Activated naive CD4-positive, alpha-beta T cell treated with anti-CD3 and anti-CD28 coated beads, Interleukin-2, amount 10 ng/mL, durations not matched to agents 7 days and 5 days (primary cell): ENCODE measurements around the gene GPX5.
"Not testable (repeated sequence)": the region's sequence is repeated elsewhere in the genome, so short reads cannot be mapped to it uniquely, and the experiment has no call there.

Experiments used
- CTCF ChIA-PET: fragments of 350-600 bp; sonication (Branson Sonifier 250); formaldehyde crosslinking; loops from one replicate; lab custom pipeline; 2021; ENCODE audit warnings: antibody characterized with exemption; lab: Charles Lee
- DNase-seq: peaks from one replicate; pipeline ENCODE4 v3.0.0-alpha.2; 2020
- H3K27ac Mint-ChIP-seq: one replicate; pipeline ENCODE4 v1.8.0; 2021; ENCODE audit warnings: mild to moderate bottlenecking, moderate library complexity, mixed read lengths
- H3K27me3 Mint-ChIP-seq: one replicate; pipeline ENCODE4 v1.8.0; 2021; ENCODE audit warnings: mild to moderate bottlenecking, mixed read lengths
- H3K36me3 Mint-ChIP-seq: one replicate; pipeline ENCODE4 v1.8.0; 2021; ENCODE audit warnings: mixed read lengths
- H3K4me1 Mint-ChIP-seq: one replicate; pipeline ENCODE4 v1.8.0; 2021; ENCODE audit warnings: mixed read lengths
- H3K4me3 Mint-ChIP-seq: one replicate; pipeline ENCODE4 v1.8.0; 2021; ENCODE audit warnings: mild to moderate bottlenecking, moderate library complexity, mixed read lengths
- H3K9me3 Mint-ChIP-seq: one replicate; pipeline ENCODE4 v1.8.0; 2021; ENCODE audit warnings: mixed read lengths

GPX5 gene

GRCh38 chr6:28531479-28532128 lies 5.9 kb downstream of the GPX5 start:
- Mint-ChIP-seq H3K4me1 (no peaks in the 10 kb centered on the region), H3K36me3 (peaks cover 3% of the 10 kb centered on the region), H3K9me3 (no peaks in the 10 kb centered on the region), H3K27me3 (peaks cover 76% of the 10 kb centered on the region), H3K4me3 (no peak overlapping the region), H3K27ac (no peak overlapping the region)
- DNase-seq, result no peak
- CTCF ChIA-PET, result interaction anchor here (2.4 kb wide), 1 partner anchor 11 kb away, joined by 7 read pairs; no protein-coding TSS in a partner anchor

GRCh38 chr6:28534306-28534705 lies 8.6 kb downstream of the GPX5 start:
- peaks cover 10% of the 10 kb centered on the region for H3K4me1 Mint-ChIP-seq
- peaks cover 3% of the 10 kb centered on the region for H3K36me3 Mint-ChIP-seq
- H3K27ac Mint-ChIP-seq, result no peak overlapping the region
- H3K4me3 Mint-ChIP-seq, result no peak overlapping the region
- peaks cover 85% of the 10 kb centered on the region for H3K27me3 Mint-ChIP-seq
- H3K9me3 Mint-ChIP-seq, result no peaks in the 10 kb centered on the region
- DNase-seq, result no peak
- CTCF ChIA-PET, result no interaction called here

GRCh38 chr6:28534875-28535274 lies 9.2 kb downstream of the GPX5 start:
- Mint-ChIP-seq H3K4me1 (peaks cover 10% of the 10 kb centered on the region), H3K27me3 (peaks cover 87% of the 10 kb centered on the region), H3K9me3 (no peaks in the 10 kb centered on the region), H3K27ac (no peak overlapping the region), H3K4me3 (no peak overlapping the region), H3K36me3 (peaks cover 3% of the 10 kb centered on the region)
- CTCF ChIA-PET, result no interaction called here
- no peak for DNase-seq

- Mint-ChIP-seq H3K27ac (no peak overlapping the region), H3K4me3 (peak overlapping the region; percentile 11), H3K4me1 (peaks cover 13% of the 10 kb centered on the region), H3K36me3 (peaks cover 3% of the 10 kb centered on the region), H3K9me3 (peaks cover 6% of the 10 kb centered on the region), H3K27me3 (peaks cover 77% of the 10 kb centered on the region)
- CTCF ChIA-PET, result interaction anchor here (0.6 kb wide), 1 partner anchor 31 kb away, joined by 3 read pairs; no protein-coding TSS in a partner anchor
- DNase-seq, result no peak
These were observed 11.4 kb downstream of the GPX5 start for GRCh38 chr6:28537065-28537464.

- H3K9me3 Mint-ChIP-seq, result peaks cover 6% of the 10 kb centered on the region
- no peak for DNase-seq
- peaks cover 19% of the 10 kb centered on the region for H3K4me1 Mint-ChIP-seq
- peaks cover 78% of the 10 kb centered on the region for H3K27me3 Mint-ChIP-seq
- peaks cover 3% of the 10 kb centered on the region for H3K36me3 Mint-ChIP-seq
- no peak overlapping the region for H3K27ac Mint-ChIP-seq
- CTCF ChIA-PET, result interaction anchor here (0.6 to 1.3 kb wide), 3 partner anchors 15 to 89 kb away, joined by 3 to 4 read pairs (median 3); no protein-coding TSS in a partner anchor
- H3K4me3 Mint-ChIP-seq, result no peak overlapping the region
These were observed 11.9 kb downstream of the GPX5 start for GRCh38 chr6:28537509-28538140.

GRCh38 chr6:28541996-28542395 lies 16.3 kb downstream of the GPX5 start:
- Mint-ChIP-seq H3K36me3 (no peaks in the 10 kb centered on the region), H3K9me3 (peaks cover 6% of the 10 kb centered on the region), H3K27me3 (peaks cover 63% of the 10 kb centered on the region), H3K4me3 (peak overlapping the region; percentile 75), H3K4me1 (peaks cover 31% of the 10 kb centered on the region), H3K27ac (peak overlapping the region; percentile 47)
- CTCF ChIA-PET, result interaction anchor here (0.9 to 1.7 kb wide), 10 partner anchors 11 to 187 kb away, joined by 3 to 7 read pairs (median 3); no protein-coding TSS in a partner anchor
- no peak for DNase-seq

- Mint-ChIP-seq H3K4me3 (peak overlapping the region; percentile 75), H3K27me3 (peaks cover 59% of the 10 kb centered on the region), H3K9me3 (peaks cover 6% of the 10 kb centered on the region), H3K27ac (peak overlapping the region; percentile 71), H3K36me3 (no peaks in the 10 kb centered on the region), H3K4me1 (peaks cover 29% of the 10 kb centered on the region)
- CTCF ChIA-PET, result interaction anchor here (0.9 to 2.1 kb wide), 12 partner anchors 11 to 188 kb away, joined by 3 to 7 read pairs (median 3); partner anchors contain the start of gene ZSCAN23
- DNase-seq, result peak; percentile 70
These were observed 17.0 kb downstream of the GPX5 start for GRCh38 chr6:28542440-28543296.

- Mint-ChIP-seq H3K4me1 (peaks cover 25% of the 10 kb centered on the region), H3K27ac (peak overlapping the region; percentile 6), H3K4me3 (peak overlapping the region; percentile 75), H3K36me3 (no peaks in the 10 kb centered on the region), H3K9me3 (peaks cover 6% of the 10 kb centered on the region), H3K27me3 (peaks cover 48% of the 10 kb centered on the region)
- CTCF ChIA-PET, result interaction anchor here (1.0 to 2.1 kb wide), 3 partner anchors 101 to 141 kb away, joined by 3 to 5 read pairs (median 3); partner anchors contain the start of gene ZSCAN23
- peak; percentile 29 for DNase-seq
These were observed 18.2 kb downstream of the GPX5 start for GRCh38 chr6:28543651-28544610.

- CTCF ChIA-PET, result interaction anchor here (1.5 kb wide), 1 partner anchor 34 kb away, joined by 3 read pairs; no protein-coding TSS in a partner anchor
- no peak overlapping the region for H3K4me3 Mint-ChIP-seq
- peaks cover 56% of the 10 kb centered on the region for H3K27me3 Mint-ChIP-seq
- H3K36me3 Mint-ChIP-seq, result no peaks in the 10 kb centered on the region
- H3K9me3 Mint-ChIP-seq, result no peaks in the 10 kb centered on the region
- H3K4me1 Mint-ChIP-seq, result peaks cover 25% of the 10 kb centered on the region
- no peak overlapping the region for H3K27ac Mint-ChIP-seq
- DNase-seq, result no peak
These were observed 20.3 kb downstream of the GPX5 start for GRCh38 chr6:28545955-28546354.

GRCh38 chr6:28547003-28547402 lies 21.3 kb downstream of the GPX5 start:
- H3K9me3 Mint-ChIP-seq, H3K36me3 Mint-ChIP-seq, H3K4me3 Mint-ChIP-seq, H3K27ac Mint-ChIP-seq, DNase-seq: not testable (repeated sequence)
- peaks cover 22% of the 10 kb centered on the region for H3K4me1 Mint-ChIP-seq
- H3K27me3 Mint-ChIP-seq, result peaks cover 55% of the 10 kb centered on the region
- CTCF ChIA-PET, result interaction anchor here (1.1 to 1.5 kb wide), 2 partner anchors 33 to 51 kb away, joined by 3 read pairs; no protein-coding TSS in a partner anchor

GRCh38 chr6:28551891-28552666 lies 26.4 kb downstream of the GPX5 start:
- no peak overlapping the region for H3K27ac Mint-ChIP-seq
- no peaks in the 10 kb centered on the region for H3K4me1 Mint-ChIP-seq
- H3K9me3 Mint-ChIP-seq, result no peaks in the 10 kb centered on the region
- no peak for DNase-seq
- no peaks in the 10 kb centered on the region for H3K36me3 Mint-ChIP-seq
- no peak overlapping the region for H3K4me3 Mint-ChIP-seq
- peaks cover 63% of the 10 kb centered on the region for H3K27me3 Mint-ChIP-seq
- CTCF ChIA-PET, result interaction anchor here (1.8 kb wide), 1 partner anchor 10 kb away, joined by 4 read pairs; no protein-coding TSS in a partner anchor

GRCh38 chr6:28553384-28553985 lies 27.8 kb downstream of the GPX5 start:
- DNase-seq, result no peak
- peaks cover 66% of the 10 kb centered on the region for H3K27me3 Mint-ChIP-seq
- no peak overlapping the region for H3K4me3 Mint-ChIP-seq
- no peaks in the 10 kb centered on the region for H3K36me3 Mint-ChIP-seq
- no peaks in the 10 kb centered on the region for H3K4me1 Mint-ChIP-seq
- CTCF ChIA-PET, result interaction anchor here (1.8 kb wide), 1 partner anchor 11 kb away, joined by 4 read pairs; no protein-coding TSS in a partner anchor
- H3K27ac Mint-ChIP-seq, result no peak overlapping the region
- no peaks in the 10 kb centered on the region for H3K9me3 Mint-ChIP-seq
